Measurements from ENCODE around the gene KRTAP20-1.

DNA sequence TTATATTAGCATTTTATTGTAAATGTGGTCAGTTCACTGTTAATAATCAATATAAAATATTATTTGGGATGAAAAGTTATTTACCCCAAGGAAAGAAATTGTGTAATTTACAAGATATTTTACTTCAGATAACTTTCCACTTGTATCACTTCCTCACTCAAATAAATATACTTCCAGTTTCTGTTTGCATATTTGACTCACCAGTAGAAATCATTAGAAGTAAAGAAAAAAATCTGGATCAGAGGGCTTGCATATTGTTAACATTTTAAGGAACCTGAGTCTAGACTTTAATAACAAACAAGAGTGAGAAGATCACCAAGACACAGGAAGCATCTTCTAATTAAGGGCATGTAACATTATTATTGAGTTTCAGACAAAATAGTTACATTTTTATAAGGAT lies 3.9 kb downstream of the KRTAP20-1 start:
- TF ChIP-seq, protein P1, sequence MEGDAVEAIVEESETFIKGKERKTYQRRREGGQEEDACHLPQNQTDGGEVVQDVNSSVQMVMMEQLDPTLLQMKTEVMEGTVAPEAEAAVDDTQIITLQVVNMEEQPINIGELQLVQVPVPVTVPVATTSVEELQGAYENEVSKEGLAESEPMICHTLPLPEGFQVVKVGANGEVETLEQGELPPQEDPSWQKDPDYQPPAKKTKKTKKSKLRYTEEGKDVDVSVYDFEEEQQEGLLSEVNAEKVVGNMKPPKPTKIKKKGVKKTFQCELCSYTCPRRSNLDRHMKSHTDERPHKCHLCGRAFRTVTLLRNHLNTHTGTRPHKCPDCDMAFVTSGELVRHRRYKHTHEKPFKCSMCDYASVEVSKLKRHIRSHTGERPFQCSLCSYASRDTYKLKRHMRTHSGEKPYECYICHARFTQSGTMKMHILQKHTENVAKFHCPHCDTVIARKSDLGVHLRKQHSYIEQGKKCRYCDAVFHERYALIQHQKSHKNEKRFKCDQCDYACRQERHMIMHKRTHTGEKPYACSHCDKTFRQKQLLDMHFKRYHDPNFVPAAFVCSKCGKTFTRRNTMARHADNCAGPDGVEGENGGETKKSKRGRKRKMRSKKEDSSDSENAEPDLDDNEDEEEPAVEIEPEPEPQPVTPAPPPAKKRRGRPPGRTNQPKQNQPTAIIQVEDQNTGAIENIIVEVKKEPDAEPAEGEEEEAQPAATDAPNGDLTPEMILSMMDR (IDR thresholded peaks at IDR 0.05; ENCODE audit: insufficient read depth, low read length), result no peak
- no peak for TF ChIP-seq POLR2AphosphoS5 (IDR thresholded peaks at IDR 0.05; ENCODE audit: low read depth)
- TF ChIP-seq, protein P2, sequence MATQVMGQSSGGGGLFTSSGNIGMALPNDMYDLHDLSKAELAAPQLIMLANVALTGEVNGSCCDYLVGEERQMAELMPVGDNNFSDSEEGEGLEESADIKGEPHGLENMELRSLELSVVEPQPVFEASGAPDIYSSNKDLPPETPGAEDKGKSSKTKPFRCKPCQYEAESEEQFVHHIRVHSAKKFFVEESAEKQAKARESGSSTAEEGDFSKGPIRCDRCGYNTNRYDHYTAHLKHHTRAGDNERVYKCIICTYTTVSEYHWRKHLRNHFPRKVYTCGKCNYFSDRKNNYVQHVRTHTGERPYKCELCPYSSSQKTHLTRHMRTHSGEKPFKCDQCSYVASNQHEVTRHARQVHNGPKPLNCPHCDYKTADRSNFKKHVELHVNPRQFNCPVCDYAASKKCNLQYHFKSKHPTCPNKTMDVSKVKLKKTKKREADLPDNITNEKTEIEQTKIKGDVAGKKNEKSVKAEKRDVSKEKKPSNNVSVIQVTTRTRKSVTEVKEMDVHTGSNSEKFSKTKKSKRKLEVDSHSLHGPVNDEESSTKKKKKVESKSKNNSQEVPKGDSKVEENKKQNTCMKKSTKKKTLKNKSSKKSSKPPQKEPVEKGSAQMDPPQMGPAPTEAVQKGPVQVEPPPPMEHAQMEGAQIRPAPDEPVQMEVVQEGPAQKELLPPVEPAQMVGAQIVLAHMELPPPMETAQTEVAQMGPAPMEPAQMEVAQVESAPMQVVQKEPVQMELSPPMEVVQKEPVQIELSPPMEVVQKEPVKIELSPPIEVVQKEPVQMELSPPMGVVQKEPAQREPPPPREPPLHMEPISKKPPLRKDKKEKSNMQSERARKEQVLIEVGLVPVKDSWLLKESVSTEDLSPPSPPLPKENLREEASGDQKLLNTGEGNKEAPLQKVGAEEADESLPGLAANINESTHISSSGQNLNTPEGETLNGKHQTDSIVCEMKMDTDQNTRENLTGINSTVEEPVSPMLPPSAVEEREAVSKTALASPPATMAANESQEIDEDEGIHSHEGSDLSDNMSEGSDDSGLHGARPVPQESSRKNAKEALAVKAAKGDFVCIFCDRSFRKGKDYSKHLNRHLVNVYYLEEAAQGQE (IDR thresholded peaks at IDR 0.05; ENCODE audit: insufficient replicate concordance, low read depth), result no peak

Data from HL-60 (cell line).